Renal pelvis (tissue), 4 donors: ENCODE results near the gene B3GALT5. TPM values are rescaled to one million over a fixed set of nuclear protein-coding genes. Genes with fewer than 3 reads are reported as not detected.

ENCODE experiments used
- DNase-seq: peaks from one replicate; pipeline ENCODE4 v3.0.0-alpha.2; 2013
- polyA plus RNA-seq, 3 donors: library from polyadenylated mRNA; unstranded; fragments of 120-200 nt; gene quantifications; one replicate each; pipeline ENCODE4 v1.2.1, GENCODE V29; 2013; ENCODE audit not compliant: insufficient read length in 3 of 3

Gene B3GALT5
- polyA plus RNA-seq, 3 donors, result 1.5 to 1.7 (median 1.6) TPM

DNA sequence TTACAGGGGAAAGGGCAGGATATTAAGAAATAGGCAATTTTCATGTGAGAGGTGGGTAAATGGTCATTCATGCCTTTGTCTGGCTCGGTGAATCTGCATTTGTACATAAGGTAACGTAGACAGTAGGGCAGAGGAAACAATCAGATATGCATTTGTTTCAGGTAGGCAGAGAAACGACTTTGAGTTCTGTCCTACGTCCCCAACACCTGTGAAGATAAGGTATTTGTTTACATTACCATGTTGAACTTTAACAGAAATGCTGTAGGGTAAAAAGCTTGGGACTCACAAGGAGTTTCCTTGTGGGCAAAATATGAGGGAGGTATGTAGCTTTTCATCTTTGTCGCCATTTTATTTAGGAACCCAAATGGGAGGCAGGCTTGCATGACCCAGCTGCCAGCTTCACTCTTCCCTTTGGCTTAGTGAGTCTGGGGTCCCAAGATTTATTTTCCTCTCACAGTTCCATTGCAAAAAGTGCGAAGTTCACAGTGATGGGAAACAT is 31.4 kb downstream of the B3GALT5 start:
- DNase-seq, result no peak

DNA sequence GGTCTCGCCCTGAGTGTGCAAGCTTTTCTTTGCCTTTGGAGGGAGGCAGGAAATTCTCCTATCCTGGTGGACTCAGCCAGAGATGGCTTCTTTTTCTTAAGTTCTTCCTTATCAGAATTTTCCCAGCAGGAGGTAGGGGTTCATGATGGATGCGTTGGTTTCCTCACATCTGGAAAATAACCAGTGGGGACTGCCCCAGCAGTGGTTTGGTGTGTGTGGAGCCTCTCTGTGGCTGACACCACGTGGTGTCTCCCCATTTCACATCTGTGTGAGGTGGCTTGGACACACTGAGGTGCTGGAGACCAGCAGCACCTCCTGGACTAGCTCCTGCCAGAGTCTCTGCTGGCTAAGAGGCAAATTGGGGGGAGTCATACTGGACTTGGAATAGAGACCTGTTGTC is 32.6 kb downstream of the B3GALT5 start:
- no peak for DNase-seq

DNA sequence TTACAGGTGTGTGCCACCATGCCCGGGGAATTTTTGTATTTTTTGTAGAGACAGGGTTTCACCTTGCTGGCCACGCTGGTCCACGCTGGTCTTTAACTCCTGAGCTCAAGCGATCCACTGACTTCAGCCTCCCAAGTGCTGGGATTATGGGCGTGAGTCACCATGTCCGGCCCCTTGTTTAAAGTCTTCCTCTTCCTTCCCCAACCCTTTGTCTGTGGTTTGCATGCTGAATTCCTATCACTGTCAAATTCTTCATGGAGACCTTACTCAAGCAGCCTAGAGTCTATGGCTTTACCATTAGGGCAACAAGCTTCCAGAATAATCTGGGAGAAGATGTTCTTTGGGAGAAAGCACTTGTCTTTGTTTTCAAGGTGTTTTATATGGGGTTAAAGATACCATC is 34.7 kb downstream of the B3GALT5 start:
- no peak for DNase-seq

DNA sequence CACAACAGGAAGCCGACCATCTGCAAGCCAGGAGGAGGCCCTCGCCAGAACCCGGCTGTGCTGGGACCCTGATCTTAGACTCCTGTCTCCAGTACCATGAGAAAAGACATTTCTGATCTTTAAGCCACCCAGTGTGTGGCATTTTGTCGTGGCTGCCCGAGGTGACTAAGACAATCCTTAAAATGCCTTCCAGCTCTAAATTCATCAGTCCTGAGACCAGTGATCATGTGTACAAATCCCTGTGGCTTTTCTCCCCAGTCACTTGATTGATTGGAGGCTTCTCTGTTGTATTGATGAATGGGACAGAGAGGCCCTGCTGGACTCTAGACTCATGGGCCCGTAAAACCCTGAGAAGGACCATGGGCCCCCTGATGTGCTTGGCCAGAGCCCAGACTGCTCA is 36.1 kb downstream of the B3GALT5 start:
- no peak for DNase-seq

DNA sequence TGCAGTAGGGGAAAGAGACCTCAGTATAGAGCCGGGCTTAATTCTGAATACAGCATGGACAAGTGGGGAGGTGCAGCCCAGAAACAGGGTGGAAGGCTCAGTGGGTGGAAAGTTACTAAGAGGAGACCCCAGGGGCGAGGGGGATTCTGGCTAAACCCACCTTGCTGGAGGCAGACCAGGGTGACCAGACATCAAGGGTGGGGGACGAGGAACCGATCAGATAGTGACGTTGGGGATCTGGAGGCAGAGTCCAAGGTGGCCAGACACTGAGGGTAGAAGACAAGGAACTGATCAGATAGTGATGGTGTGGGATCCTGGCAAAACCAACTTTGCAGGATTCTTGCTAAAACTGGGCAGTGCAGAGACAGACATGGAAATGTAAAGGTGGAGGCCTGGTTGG is 36.8 kb downstream of the B3GALT5 start:
- no peak for DNase-seq

DNA sequence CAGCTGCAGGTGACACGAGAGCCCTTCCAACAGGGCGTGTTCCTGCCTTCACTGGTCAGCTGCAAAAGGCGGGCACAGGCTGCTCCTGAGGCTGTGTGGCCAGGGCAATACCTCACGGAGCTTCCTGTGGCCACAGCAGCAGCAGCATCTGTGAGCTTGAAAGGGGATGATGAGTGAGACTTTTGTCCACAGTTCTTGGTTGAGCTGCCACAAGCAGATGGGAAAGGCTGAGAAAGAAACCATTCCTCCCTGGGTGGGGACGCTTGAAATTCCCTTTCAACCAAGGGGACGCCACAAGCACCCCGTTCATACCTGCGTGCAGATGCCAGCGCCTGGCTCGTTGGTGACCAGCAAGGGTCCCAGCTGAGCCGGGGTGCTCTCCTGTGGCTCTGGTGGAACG is 37.6 kb downstream of the B3GALT5 start:
- no peak for DNase-seq

DNA sequence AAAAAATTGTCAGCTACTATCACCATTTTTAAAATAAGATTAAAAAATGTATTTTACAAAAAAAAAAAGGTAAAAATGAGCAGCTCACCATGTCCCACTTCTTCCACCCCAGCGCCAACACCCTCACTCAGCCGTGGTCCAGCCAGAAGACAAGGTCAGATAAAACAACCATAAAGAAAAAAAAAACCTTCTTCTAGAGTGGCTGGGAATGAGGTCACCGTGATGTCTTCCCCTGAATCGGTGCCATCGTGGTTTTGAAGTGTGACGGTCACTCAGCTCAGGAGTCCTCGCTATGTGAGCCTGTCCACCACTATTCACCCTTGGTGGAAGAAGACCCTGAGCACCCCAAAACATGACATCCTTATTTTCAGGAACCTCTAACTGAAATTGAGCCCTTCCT is 38.1 kb downstream of the B3GALT5 start:
- DNase-seq, result no peak

DNA sequence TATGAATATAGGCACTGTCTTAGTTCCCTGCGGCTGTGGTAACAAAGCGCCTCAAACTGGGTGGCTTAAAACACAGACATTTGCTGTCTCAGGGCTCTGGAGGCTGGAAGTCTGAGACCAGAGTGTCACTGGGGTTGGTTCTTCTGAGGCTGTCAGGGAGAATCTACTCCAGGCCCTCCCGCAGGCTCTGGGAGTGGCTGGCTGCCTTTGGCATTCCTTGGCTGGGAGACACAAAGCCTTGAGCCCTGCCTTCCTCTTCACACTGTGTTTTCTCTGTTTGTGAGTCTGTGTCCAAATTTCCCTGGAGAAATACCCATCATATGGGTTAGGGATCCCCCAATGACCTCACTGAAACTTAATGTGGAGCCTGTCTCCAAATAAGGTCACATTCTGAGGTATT is 38.5 kb downstream of the B3GALT5 start:
- no peak for DNase-seq

DNA sequence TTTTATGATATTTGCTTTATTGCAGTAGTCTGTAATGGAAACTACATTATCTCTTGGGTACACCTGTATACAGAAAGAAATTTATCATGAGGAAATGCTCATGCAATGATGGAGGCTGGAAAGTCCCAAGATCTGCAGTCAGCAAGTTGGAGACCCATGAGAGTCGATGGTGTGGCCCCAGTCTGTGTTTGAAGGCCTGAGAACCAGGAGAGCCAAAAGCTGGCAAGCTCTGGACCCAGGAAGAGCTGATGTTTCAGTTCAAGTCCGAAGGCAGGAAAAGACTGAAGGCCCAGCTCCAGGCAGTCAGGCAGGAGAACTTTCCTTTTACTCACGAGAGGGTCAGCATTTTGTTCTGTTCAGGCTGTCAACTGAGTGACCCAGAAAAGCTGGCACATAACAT is 42.2 kb downstream of the B3GALT5 start:
- DNase-seq, result no peak

DNA sequence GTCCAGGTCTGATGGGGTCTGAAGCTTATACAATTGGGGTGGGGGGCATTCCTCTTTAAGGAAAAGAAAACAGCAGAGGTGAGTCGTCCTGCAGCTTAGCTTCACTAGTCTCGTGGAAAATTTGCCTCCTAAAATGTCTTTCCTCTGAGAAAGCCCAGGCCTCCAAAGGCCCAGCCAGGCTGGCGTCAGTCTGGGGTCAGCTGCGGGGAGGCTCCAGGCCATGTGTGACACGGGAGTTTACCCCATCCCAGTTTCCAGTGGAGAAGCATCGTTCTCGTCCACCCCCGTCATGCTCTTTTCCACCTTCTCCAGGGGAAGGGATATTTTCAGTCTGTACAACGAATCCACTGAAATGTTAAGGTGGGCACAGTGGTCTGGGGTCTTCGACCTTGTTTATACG is 42.8 kb downstream of the B3GALT5 start:
- DNase-seq, result no peak

DNA sequence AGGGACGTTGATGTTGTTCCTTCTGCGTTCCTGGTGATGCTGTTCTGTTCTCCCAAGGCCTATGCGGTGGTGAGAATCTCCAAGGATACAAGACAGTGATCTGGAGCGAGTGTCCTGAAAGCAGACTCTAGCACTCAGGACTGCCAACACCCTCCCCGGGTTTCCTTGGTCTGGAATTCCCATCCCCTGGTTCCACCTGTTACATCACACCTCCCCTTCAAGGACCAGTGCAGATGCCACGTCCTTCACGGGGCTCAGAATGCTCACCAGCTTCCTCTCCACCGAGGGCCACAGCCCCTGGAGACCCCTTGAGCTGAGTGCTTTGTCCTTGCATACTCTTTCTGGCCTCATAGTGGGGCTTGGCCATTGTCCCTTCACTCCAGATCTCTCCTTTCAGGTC is 43.5 kb downstream of the B3GALT5 start:
- no peak for DNase-seq

DNA sequence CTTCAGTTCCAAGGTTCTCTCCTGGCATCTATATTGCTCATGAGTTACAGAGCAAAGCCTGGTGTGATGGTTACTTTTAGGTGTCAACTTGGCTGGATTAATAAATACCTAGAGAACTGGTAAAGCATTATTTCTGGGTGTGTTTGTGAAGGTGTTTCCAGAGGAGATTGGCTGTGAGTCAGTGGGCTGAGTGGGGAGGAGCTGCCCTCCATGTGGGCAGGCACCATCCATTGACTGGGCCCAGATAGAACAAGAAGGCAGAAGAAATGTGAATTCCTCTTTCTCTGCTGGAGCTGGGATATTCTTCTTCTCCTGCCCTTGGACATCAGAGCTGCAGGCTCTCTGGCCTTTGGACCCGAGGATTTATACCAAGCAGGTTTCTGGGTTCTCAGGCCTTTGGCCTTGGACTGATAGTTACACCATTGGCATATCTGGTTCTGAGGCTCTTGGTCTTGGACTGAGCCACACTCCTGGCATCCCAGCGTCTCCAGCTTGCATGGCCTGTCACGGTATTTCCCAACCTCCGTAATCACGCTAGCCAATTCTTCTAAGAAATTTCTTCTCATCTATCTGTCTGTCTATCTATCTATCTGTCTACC is 44.5 kb downstream of the B3GALT5 start:
- DNase-seq, result no peak

DNA sequence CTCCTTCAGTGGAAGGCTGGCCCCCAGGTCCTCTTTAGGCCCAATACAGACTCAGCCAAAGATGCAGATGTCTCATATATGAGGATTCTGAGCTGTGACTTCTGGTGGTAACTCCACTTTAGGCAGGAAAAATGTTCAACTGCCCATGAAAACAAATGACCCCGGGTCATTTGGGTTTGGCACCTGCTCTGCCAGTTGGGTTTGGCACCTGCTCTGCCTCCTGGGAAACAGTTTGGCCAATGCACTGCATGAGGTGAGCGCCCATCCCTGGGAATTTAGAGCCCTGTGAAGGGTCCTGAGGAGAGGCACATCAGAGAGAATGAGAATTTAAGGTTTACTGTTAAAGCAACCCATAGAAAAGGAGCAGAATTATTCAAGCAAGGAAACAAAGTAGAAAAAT is 45.3 kb downstream of the B3GALT5 start:
- DNase-seq, result no peak

DNA sequence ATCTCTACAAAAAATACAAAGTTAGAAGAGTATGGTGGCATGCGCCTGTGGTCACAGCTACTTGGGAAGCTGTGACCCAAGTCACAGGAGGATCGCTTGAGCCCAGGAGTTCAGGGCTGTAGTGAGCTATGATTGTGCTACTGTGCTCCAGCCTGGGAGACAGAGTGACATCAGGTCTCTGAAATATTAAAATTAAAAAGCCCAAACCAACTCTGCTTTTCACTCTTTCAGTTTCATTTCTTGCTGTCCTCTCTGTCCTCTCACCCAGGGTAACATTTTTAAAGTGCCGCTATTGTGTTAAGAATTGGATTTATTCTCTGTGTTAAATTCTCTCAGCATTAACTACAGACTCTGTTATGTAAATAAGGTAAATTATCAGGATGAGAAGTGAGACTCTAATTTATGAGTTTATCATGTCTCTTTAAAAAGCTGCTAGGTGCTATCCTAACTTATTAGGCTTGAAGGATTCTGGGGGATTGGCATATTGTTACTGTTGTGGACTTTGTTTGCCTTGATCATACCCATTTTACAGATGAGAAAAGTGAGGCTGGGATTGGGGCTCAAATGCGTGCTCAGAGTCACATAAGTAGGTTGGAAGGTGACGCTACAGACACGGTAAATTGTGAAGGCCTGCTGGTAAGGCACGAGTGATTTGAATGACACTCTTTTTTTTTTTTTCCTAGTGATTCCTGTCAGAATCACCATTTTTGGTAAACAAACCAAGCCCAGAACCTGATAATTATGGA is 46.5 kb downstream of the B3GALT5 start:
- no peak for DNase-seq

DNA sequence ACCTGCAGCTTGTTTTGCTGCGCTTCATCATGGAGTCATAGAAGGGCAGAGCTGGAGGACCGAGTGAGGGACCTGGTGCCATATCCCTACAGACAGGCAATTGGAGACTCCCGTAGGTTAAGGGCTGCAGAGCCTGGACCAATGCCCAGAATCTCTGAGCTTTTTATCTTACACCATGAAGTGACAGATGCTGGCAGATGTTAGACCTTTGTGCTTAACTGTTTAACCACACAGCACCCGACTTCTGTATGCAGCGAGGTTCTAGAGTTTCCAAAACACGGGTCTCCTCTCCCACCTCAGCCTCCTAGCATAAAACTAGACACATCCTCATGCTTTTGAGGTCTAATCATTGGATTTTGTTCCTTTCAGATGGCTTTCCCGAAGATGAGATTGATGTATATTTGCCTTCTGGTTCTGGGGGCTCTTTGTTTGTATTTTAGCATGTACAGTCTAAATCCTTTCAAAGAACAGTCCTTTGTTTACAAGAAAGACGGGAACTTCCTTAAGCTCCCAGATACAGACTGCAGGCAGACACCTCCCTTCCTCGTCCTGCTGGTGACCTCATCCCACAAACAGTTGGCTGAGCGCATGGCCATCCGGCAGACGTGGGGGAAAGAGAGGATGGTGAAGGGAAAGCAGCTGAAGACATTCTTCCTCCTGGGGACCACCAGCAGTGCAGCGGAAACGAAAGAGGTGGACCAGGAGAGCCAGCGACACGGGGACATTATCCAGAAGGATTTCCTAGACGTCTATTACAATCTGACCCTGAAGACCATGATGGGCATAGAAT is 47.6 kb downstream of the B3GALT5 start:
- peak; percentile 31 for DNase-seq

DNA sequence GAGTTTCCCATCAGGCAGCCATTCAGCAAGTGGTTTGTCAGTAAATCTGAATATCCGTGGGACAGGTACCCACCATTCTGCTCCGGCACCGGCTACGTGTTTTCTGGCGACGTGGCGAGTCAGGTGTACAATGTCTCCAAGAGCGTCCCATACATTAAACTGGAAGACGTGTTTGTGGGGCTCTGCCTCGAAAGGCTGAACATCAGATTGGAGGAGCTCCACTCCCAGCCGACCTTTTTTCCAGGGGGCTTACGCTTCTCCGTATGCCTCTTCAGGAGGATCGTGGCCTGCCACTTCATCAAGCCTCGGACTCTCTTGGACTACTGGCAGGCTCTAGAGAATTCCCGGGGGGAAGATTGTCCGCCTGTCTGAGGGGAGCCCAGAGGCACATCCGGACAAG is 48.4 kb downstream of the B3GALT5 start:
- no peak for DNase-seq

DNA sequence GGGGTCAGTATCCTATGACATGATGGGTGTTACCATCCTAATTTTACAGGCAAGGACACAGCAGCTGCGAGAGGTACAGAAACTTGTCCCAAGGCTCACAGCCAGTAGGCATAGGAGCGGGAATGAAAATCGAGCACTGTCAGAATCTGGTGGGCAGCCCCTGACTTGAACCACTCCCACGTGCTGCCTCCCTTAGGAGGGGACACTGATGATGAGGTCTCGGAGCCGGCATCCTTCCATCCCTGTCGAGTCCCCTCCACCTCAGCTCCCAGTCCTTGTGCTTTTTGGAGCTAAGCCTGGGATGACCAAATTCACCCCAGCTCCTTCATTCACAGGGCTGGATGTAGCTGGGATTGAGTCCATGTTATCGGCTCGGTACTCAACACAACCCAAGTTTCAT is 49.0 kb downstream of the B3GALT5 start:
- no peak for DNase-seq

DNA sequence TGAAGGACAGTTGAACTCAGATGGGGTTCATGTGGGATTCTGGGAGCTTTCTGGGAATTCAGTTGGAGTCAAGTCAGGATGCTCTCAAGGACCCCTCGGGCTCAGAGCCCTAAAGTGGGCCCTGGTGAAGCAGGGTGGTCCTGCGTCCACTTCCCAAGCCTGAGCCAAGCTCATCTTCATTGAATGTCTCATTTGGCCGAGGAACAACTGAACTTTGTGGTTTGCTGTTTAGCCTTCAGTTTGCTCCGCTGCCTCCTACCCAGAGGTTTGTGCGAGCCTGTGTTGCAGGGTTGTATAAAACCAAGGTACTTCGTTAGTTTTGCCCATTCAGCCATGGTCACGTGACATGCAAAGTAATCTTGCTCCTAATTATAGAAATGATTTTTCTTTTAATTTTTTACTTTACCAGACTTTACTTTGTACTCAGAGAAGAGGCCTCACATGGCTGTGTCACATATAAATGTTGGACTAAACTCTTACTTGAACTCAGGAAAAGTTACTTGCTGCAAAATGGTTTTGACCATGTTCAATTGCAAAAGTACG is 49.7 kb downstream of the B3GALT5 start:
- DNase-seq, result no peak

DNA sequence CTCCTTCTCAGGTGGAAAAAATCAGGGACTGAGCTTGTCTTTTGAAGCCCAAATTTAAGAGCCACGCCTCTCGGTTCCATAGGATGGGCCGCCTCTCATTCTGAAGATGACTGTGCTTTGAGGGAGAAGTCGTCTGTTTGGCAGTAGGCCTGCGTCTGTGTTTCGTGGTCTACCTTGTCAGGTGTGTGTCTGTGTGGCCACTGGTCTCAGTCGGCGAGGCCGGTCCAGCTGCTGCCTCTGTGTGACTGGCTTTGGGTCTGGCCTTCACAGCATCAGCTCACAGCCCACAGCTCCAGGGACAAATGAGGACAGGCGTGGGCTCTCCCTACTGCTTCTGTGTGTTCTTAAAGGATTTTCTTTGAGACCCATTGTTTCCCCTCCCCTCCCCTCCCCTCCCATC is 50.3 kb downstream of the B3GALT5 start:
- DNase-seq, result no peak

DNA sequence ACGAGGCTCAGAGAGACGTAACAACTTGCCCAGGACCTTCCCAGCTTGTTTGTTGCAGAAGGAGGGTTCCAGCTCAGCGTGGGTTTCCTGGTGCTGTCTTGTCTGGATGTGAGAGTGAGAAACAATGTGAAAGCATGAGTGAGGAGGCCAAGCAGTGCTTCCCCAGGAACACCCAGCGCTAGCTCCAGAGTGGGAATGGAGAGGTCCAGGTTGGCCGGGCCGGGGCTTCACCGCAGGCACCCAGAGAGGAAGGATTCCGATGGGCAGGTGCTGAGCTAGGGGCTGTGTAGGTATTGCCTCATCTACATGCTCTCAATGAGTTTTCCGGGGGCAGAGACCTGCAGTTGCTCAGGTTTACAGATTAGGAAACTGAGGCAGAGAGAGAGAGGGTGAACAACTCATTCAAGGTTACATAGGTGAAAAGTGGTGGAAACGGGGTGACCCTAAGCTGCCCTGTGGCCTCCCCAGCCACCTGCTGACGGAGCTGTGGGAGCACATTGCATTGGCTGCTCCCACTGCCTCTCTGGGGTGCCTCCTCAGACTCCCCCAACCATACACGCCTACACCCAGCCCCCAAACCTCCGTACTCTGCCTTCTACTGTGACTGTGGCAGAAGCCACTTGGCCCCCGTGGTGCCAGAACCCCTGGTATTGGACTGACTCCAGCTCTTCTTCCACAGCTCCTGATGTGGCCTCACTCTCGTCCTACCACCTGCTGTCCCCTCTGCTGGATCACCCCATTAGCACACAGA is 51.2 kb downstream of the B3GALT5 start:
- DNase-seq, result no peak

DNA sequence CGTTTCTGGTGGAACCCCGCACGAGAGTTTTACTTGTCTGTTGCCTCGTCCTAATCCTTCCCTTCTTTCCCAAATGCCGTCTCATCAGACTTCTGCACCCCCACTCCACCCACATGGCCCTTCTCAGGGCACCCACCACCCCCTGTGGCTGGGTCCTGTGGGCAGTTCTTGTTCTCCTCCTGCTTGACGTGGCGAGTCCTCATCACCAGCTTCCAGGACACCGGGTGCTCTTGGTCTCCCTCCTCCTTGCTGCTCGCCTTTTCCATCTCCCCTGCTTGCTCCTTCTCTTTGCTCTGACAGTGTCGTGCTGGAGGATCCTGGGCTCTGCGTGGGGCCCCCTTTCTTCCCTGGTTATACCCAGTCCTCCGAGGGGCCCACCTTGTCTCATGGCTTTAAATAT is 51.8 kb downstream of the B3GALT5 start:
- DNase-seq, result no peak

DNA sequence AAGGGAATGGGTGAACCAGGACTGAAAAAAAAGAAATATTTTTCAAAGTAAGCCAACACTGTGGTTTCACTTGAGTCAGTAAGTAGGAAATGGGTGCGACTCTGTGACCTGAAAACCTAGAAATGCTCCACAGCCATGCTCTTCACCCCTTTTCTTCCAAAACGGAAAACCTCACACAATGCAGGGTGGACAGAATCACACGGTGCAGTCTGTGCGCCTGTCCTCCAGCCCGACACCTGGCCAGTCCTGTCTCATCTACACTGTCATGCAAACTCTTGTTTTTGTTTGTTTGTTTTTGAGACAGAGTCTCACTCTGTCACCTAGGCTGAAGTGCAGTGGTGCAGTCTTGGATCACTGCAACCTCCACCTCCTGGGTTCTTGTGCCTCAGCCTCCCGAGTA is 53.3 kb downstream of the B3GALT5 start:
- no peak for DNase-seq
